Measurements from ENCODE around the gene PLPP6. TPM values are rescaled to one million over a fixed set of nuclear protein-coding genes. Genes with fewer than 3 reads are reported as not detected.
"Not testable (repeated sequence)": the region's sequence is repeated elsewhere in the genome, so short reads cannot be mapped to it uniquely, and the experiment has no call there.

Gene PLPP6
- 7.0 TPM for total RNA-seq

GRCh38 chr9:4662108-4662988 is at the start of gene PLPP6:
Gene PLPP6 (plus strand): TSS chr9:4662294. CDS start chr9:4662376, 82 bp downstream.
- ATAC-seq (peak; percentile 89), DNase-seq (ENCODE audit: low spot score) (peak; percentile 91)

GRCh38 chr9:4614627-4615026 is 47.5 kb upstream of the PLPP6 start:
- peak; percentile 88 for ATAC-seq
- DNase-seq (ENCODE audit: low spot score): peak; percentile 55

- DNase-seq (ENCODE audit: low spot score) (peak; percentile 57), ATAC-seq (peak; percentile 80)
Observed at GRCh38 chr9:4615251-4615650, 46.8 kb upstream of the PLPP6 start.

- DNase-seq (ENCODE audit: low spot score) (no peak), ATAC-seq (no peak)
Observed at GRCh38 chr9:4615778-4616177, 46.3 kb upstream of the PLPP6 start.

GRCh38 chr9:4617752-4618151 is 44.3 kb upstream of the PLPP6 start:
- no peak for DNase-seq (ENCODE audit: low spot score)
- ATAC-seq: no peak

- ATAC-seq (no peak), DNase-seq (ENCODE audit: low spot score) (no peak)
Observed at GRCh38 chr9:4618700-4619099, 43.4 kb upstream of the PLPP6 start.

- DNase-seq (ENCODE audit: low spot score) (no peak), ATAC-seq (no peak)
Observed at GRCh38 chr9:4620057-4620765, 41.9 kb upstream of the PLPP6 start.

GRCh38 chr9:4620881-4621555 is 41.1 kb upstream of the PLPP6 start:
- DNase-seq (ENCODE audit: low spot score) (no peak), ATAC-seq (no peak)

GRCh38 chr9:4622016-4622415 is 40.1 kb upstream of the PLPP6 start:
- DNase-seq (ENCODE audit: low spot score): no peak
- ATAC-seq: no peak

- ATAC-seq (no peak), DNase-seq (ENCODE audit: low spot score) (no peak)
Observed at GRCh38 chr9:4630836-4631235, 31.3 kb upstream of the PLPP6 start.

- ATAC-seq (no peak), DNase-seq (ENCODE audit: low spot score) (no peak)
Observed at GRCh38 chr9:4638968-4639367, 23.1 kb upstream of the PLPP6 start.

GRCh38 chr9:4639420-4639819 is 22.7 kb upstream of the PLPP6 start:
- ATAC-seq: no peak
- DNase-seq (ENCODE audit: low spot score): no peak

GRCh38 chr9:4640027-4640426 is 22.1 kb upstream of the PLPP6 start:
- DNase-seq (ENCODE audit: low spot score): no peak
- peak; percentile 88 for ATAC-seq

GRCh38 chr9:4642351-4642750 is 19.7 kb upstream of the PLPP6 start:
- DNase-seq (ENCODE audit: low spot score) (no peak), ATAC-seq (no peak)

- ATAC-seq (no peak), DNase-seq (ENCODE audit: low spot score) (no peak)
Observed at GRCh38 chr9:4654084-4654483, 8.0 kb upstream of the PLPP6 start.

GRCh38 chr9:4654538-4654937 is 7.6 kb upstream of the PLPP6 start:
- DNase-seq (ENCODE audit: low spot score) (no peak), ATAC-seq (peak; percentile 36)

- not testable (repeated sequence) for ATAC-seq; DNase-seq (ENCODE audit: low spot score)
Observed at GRCh38 chr9:4656196-4656595, 5.9 kb upstream of the PLPP6 start.

- ATAC-seq (no peak), DNase-seq (ENCODE audit: low spot score) (no peak)
Observed at GRCh38 chr9:4656621-4657020, 5.5 kb upstream of the PLPP6 start.

GRCh38 chr9:4657426-4658159 is 4.5 kb upstream of the PLPP6 start:
- ATAC-seq (peak; percentile 50), DNase-seq (ENCODE audit: low spot score) (no peak)

- ATAC-seq; DNase-seq (ENCODE audit: low spot score): not testable (repeated sequence)
Observed at GRCh38 chr9:4660665-4661064, 1.4 kb upstream of the PLPP6 start.

- DNase-seq (ENCODE audit: low spot score) (no peak), ATAC-seq (no peak)
Observed at GRCh38 chr9:4661165-4661564, 929 bp upstream of the PLPP6 start.
